Measurements from ENCODE around the gene CHN2. TPM values are rescaled to one million over a fixed set of nuclear protein-coding genes. Genes with fewer than 3 reads are reported as not detected.

CHN2 gene
- polyA plus RNA-seq, 1 of the 3 experiments (the other 2 are of a cell fraction): 0.02 TPM

GRCh38 chr7:29325476-29325875 lies 130.9 kb downstream of the CHN2 start:
- Histone ChIP-seq H3F3A (replicated peaks; ENCODE audit: insufficient read depth) (no peaks in the 10 kb centered on the region), H2AFZ (ENCODE audit: low read depth) (no peak overlapping the region), H3K4me2 (no peak overlapping the region), H3K36me3 (replicated peaks in 1 of 2; ENCODE audit: control insufficient read depth in 1 of 2, insufficient read depth in 2 of 2, low read length in 1 of 2) (no peaks in the 10 kb centered on the region), H4K20me1 (ENCODE audit: insufficient read depth) (no peaks in the 10 kb centered on the region), H3K9me2 (no peaks in the 10 kb centered on the region), H3K9me3 (no peaks in the 10 kb centered on the region), H3K27ac (ENCODE audit: low read depth in 2 of 2, low read length in 1 of 2) (no peak overlapping the region), H3K9ac (no peak overlapping the region), H3K27me3 (ENCODE audit: insufficient read depth) (no peaks in the 10 kb centered on the region), H3K4me1 (ENCODE audit: control insufficient read depth in 1 of 2, insufficient read depth in 2 of 2, low read depth in 1 of 2, low read length in 1 of 2) (peaks cover 6 to 7% of the 10 kb centered on the region in 2 experiments; a peak in 3 of 4 replicates), H3K79me2 (ENCODE audit: insufficient read depth) (no peaks in the 10 kb centered on the region), H3K4me3 (ENCODE audit: low read depth in 2 of 2, low read length in 1 of 2) (no peak overlapping the region)
- CTCF ChIA-PET: interaction anchor here (1.0 to 3.7 kb wide), 7 partner anchors 11 to 403 kb away, joined by 3 to 25 read pairs (median 4); no protein-coding TSS in a partner anchor
- DNase-seq: no peak
- TF ChIP-seq MAX (IDR thresholded peaks at IDR 0.05; ENCODE audit: low read depth) (no peak), GATA2 (CRISPR knock-in tag; IDR thresholded peaks at IDR 0.05) (no peak), POLR2AphosphoS5 (IDR thresholded peaks at IDR 0.05; ENCODE audit: low read depth, low read length) (no peak), TEAD4 (IDR thresholded peaks at IDR 0.05; ENCODE audit: borderline replicate concordance, insufficient read depth) (no peak), FOXM1 (IDR thresholded peaks at IDR 0.05; ENCODE audit: low read depth) (no peak), PBX3 (IDR thresholded peaks at IDR 0.05) (no peak), CTCF (IDR thresholded peaks at IDR 0.05) (no peak), USF1 (IDR thresholded peaks at IDR 0.05; ENCODE audit: borderline replicate concordance, low read depth) (no peak), RXRA (IDR thresholded peaks at IDR 0.05; ENCODE audit: borderline replicate concordance, low read depth) (no peak), GABPA (IDR thresholded peaks at IDR 0.05; ENCODE audit: low read depth) (no peak), ELF1 (IDR thresholded peaks at IDR 0.05) (no peak), SIN3A (IDR thresholded peaks at IDR 0.05; ENCODE audit: borderline replicate concordance, low read depth, low read length) (no peak), NRF1 (IDR thresholded peaks at IDR 0.05; ENCODE audit: low read depth, low read length) (no peak), MEF2A (IDR thresholded peaks at IDR 0.05; ENCODE audit: borderline replicate concordance, low read depth) (no peak), NFIC (IDR thresholded peaks at IDR 0.05; ENCODE audit: borderline replicate concordance) (no peak), TAF1 (IDR thresholded peaks at IDR 0.05; ENCODE audit: borderline replicate concordance, low read depth, low read length) (no peak), SMC3 (IDR thresholded peaks at IDR 0.05; ENCODE audit: low read depth, low read length) (no peak)
- whole genome bisulfite sequencing (ENCODE audit: low lambda C conversion rate): 48% methylated on average over 2 of the region's 2 CpGs
- POLR2A ChIA-PET: no interaction called here
